Measurements from ENCODE around the gene SLC15A3.

SLC15A3 gene

GRCh38 chr11:60988658-60989057, 36.7 kb upstream of the SLC15A3 start:
- TF ChIP-seq EZH2phosphoT487 (IDR thresholded peaks at IDR 0.05; ENCODE audit: borderline replicate concordance, low read length) (no peak), CTCF (IDR thresholded peaks at IDR 0.05; ENCODE audit: low read depth, low read length, poor library complexity, severe bottlenecking) (no peak)
- no peaks in the 10 kb centered on the region for H4K20me1 ChIP-seq (ENCODE audit: control insufficient read depth, insufficient read depth, low read depth, low read length)
- H3K9me2 ChIP-seq (replicated peaks; ENCODE audit: control insufficient read depth, low read length): no peaks in the 10 kb centered on the region
- no peaks in the 10 kb centered on the region for H3F3A ChIP-seq (ENCODE audit: control insufficient read depth, insufficient read depth)
- no peaks in the 10 kb centered on the region for H3K79me2 ChIP-seq (ENCODE audit: control insufficient read depth, low read length)
- peak overlapping the region; percentile 43 for H3K4me2 ChIP-seq (ENCODE audit: low read length)
- no peaks in the 10 kb centered on the region for H3K9me3 ChIP-seq (ENCODE audit: control insufficient read depth, insufficient read depth, low read length)
- H3K4me3 ChIP-seq (ENCODE audit: low read length): no peak overlapping the region
- H3K27ac ChIP-seq (ENCODE audit: low read depth, low read length): no peak overlapping the region
- peaks cover 6% of the 10 kb centered on the region for H3K27me3 ChIP-seq (ENCODE audit: control insufficient read depth, low read length)
- H3K36me3 ChIP-seq (ENCODE audit: control insufficient read depth, low read length): no peaks in the 10 kb centered on the region
- H3K4me1 ChIP-seq (ENCODE audit: control insufficient read depth, low read length): peaks cover 18% of the 10 kb centered on the region

GRCh38 chr11:60987577-60988277, 35.8 kb upstream of the SLC15A3 start:
- no peak overlapping the region for H3K4me2 ChIP-seq (ENCODE audit: low read length)
- no peak overlapping the region for H3K4me3 ChIP-seq (ENCODE audit: low read length)
- no peak overlapping the region for H3K27ac ChIP-seq (ENCODE audit: low read depth, low read length)
- no peaks in the 10 kb centered on the region for H3K79me2 ChIP-seq (ENCODE audit: control insufficient read depth, low read length)
- no peaks in the 10 kb centered on the region for H3F3A ChIP-seq (ENCODE audit: control insufficient read depth, insufficient read depth)
- no peaks in the 10 kb centered on the region for H4K20me1 ChIP-seq (ENCODE audit: control insufficient read depth, insufficient read depth, low read depth, low read length)
- TF ChIP-seq EZH2phosphoT487 (IDR thresholded peaks at IDR 0.05; ENCODE audit: borderline replicate concordance, low read length) (no peak), CTCF (IDR thresholded peaks at IDR 0.05; ENCODE audit: low read depth, low read length, poor library complexity, severe bottlenecking) (no peak)
- no peaks in the 10 kb centered on the region for H3K36me3 ChIP-seq (ENCODE audit: control insufficient read depth, low read length)
- H3K9me2 ChIP-seq (replicated peaks; ENCODE audit: control insufficient read depth, low read length): no peaks in the 10 kb centered on the region
- no peaks in the 10 kb centered on the region for H3K27me3 ChIP-seq (ENCODE audit: control insufficient read depth, low read length)
- no peaks in the 10 kb centered on the region for H3K9me3 ChIP-seq (ENCODE audit: control insufficient read depth, insufficient read depth, low read length)
- H3K4me1 ChIP-seq (ENCODE audit: control insufficient read depth, low read length): peaks cover 18% of the 10 kb centered on the region

GRCh38 chr11:60985991-60986915, 34.3 kb upstream of the SLC15A3 start:
- no peaks in the 10 kb centered on the region for H3K27me3 ChIP-seq (ENCODE audit: control insufficient read depth, low read length)
- H3K4me1 ChIP-seq (ENCODE audit: control insufficient read depth, low read length): peaks cover 18% of the 10 kb centered on the region
- no peak overlapping the region for H3K27ac ChIP-seq (ENCODE audit: low read depth, low read length)
- no peaks in the 10 kb centered on the region for H3K9me3 ChIP-seq (ENCODE audit: control insufficient read depth, insufficient read depth, low read length)
- no peaks in the 10 kb centered on the region for H3K36me3 ChIP-seq (ENCODE audit: control insufficient read depth, low read length)
- H3K9me2 ChIP-seq (replicated peaks; ENCODE audit: control insufficient read depth, low read length): no peaks in the 10 kb centered on the region
- H3K4me2 ChIP-seq (ENCODE audit: low read length): no peak overlapping the region
- TF ChIP-seq EZH2phosphoT487 (IDR thresholded peaks at IDR 0.05; ENCODE audit: borderline replicate concordance, low read length) (no peak), CTCF (IDR thresholded peaks at IDR 0.05; ENCODE audit: low read depth, low read length, poor library complexity, severe bottlenecking) (no peak)
- no peaks in the 10 kb centered on the region for H3F3A ChIP-seq (ENCODE audit: control insufficient read depth, insufficient read depth)
- no peaks in the 10 kb centered on the region for H4K20me1 ChIP-seq (ENCODE audit: control insufficient read depth, insufficient read depth, low read depth, low read length)
- H3K79me2 ChIP-seq (ENCODE audit: control insufficient read depth, low read length): no peaks in the 10 kb centered on the region
- H3K4me3 ChIP-seq (ENCODE audit: low read length): no peak overlapping the region

Measured in DOHH2 (cell line).